Omental fat pad (tissue), 4 donors: ENCODE data around the gene EEF1AKMT3. TPM values are rescaled to one million over a fixed set of nuclear protein-coding genes. Genes with fewer than 3 reads are reported as not detected.

Experiments used
- ATAC-seq: fragments of 150-250 bp; one replicate; pipeline ENCODE4 v1.9.1; 2016; ENCODE audit warnings: mild to moderate bottlenecking, moderate library complexity; ENCODE audit not compliant: low FRiP score
- DNase-seq: peaks from one replicate; pipeline ENCODE4 v3.0.0-alpha.2; 2019; ENCODE audit warnings: low spot score
- total RNA-seq, 4 donors: library from RNA; depleted of rRNA; stranded (reverse); fragments of >200 nt; gene quantifications; one replicate each; pipeline ENCODE4 v1.1.0, GENCODE V29; 2016
- TF ChIP-seq, protein P1 (sequence below), 3 donors: fragments of 450-650 bp; IDR thresholded peaks; one replicate each; pipeline ENCODE4 v1.5.1; 2016 to 2017; ENCODE audit warnings: antibody characterized with exemption in 3 of 3, mild to moderate bottlenecking in 3 of 3, moderate library complexity in 2 of 3

The EEF1AKMT3 gene
- total RNA-seq, 4 donors from 2014 or later = 6.1 to 10.9 (median 9.3) TPM

DNA sequence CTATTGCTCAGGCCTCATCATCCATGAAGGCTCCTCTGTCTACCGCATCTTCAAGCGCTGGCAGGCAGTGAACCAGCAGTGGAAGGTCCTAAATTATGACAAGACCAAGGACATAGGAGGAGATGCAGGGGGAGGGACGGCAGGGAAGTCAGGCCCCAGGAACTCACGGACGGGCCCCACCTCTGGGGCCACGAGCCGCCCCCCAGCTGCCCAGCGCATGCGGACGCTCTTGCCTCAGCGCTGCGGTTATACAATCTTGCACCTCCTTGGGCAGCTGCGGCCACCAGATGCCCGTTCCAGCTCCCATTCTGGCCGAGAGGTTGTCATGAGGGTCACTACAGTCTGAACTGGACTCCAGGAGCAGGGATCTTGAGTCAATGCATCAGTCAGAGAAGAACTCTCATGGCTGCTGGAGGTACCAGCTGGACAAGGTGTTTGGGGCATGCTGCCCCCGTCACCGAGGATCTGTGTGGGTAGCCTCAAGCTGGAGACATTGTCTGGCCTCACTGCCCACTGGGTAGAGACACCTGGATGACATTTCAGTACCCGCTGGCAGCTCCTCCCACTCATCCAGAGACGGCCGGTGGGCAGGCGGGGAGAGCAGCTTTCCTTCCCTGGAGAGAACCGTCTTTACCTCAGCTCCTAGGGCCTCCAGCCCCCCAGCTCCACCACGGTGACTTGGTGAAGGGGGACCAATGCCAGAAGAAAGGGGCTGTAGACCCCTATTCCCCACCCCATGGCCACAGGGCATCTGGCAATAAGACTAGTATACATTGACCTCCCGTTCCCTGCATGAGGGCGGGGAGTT lies 13.7 kb upstream of the EEF1AKMT3 start:
- DNase-seq (no peak), ATAC-seq (no peak)
- TF ChIP-seq, protein P1, sequence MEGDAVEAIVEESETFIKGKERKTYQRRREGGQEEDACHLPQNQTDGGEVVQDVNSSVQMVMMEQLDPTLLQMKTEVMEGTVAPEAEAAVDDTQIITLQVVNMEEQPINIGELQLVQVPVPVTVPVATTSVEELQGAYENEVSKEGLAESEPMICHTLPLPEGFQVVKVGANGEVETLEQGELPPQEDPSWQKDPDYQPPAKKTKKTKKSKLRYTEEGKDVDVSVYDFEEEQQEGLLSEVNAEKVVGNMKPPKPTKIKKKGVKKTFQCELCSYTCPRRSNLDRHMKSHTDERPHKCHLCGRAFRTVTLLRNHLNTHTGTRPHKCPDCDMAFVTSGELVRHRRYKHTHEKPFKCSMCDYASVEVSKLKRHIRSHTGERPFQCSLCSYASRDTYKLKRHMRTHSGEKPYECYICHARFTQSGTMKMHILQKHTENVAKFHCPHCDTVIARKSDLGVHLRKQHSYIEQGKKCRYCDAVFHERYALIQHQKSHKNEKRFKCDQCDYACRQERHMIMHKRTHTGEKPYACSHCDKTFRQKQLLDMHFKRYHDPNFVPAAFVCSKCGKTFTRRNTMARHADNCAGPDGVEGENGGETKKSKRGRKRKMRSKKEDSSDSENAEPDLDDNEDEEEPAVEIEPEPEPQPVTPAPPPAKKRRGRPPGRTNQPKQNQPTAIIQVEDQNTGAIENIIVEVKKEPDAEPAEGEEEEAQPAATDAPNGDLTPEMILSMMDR (IDR thresholded peaks at IDR 0.05) = no peak

DNA sequence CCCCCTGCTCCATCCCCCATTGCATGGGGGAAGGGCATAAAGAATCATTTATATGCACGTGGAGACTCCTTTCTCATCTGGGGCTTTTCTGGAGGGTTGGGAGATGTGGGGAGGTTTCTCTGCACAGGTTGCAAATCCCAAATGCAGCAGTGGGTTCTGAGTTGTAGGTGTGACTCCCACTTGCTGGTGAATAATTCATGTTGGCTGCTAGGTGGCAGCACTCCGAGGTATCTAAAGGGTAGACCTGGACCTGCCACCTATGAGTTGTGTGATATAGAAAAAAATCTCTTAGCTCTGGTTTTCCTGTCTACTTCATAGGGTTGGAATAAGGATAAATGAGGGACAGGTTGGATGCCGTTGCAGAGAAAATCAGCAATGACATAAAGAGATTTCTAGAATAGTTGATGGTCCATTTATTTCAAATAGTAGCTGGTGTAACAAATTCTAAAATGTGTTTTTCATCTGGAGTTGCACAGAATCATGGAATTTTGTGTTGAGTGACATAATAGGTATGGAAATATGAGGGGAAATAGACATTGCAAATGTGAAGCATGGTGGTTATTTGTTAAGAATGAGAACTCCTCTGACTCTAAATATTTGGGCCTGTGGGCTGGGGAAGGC lies 12.9 kb upstream of the EEF1AKMT3 start:
- DNase-seq = no peak
- TF ChIP-seq, protein P1 (IDR thresholded peaks at IDR 0.05) = no peak
- no peak for ATAC-seq

DNA sequence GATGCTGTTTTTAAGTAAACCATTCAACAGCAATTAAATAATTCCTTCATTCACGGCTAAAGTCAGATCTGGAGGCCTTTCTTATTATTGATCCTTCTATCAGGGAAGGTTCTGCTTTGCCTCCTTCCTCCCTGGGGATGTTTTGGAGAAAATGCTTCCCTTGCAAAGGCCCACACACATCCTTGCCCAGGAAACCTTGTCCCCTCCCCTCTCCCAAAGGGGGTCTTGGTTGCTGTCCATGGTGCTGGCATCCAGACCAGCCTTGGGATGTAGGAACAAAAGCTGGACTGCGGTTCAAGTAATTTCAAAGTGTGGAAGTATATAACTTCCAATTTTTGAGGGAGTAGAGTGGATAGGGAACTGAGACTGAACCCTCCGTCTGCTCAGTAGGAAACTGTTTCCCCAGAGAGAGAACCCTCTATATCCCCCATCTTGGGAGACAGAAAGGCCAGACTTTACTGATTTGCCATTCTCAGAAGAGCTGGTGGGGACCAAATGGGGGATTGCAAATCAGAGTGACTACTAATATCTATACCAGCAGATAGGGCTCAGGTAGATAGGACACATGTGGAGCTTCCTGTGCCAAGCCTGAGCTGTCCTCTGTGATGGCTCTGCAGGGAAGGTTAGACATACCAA lies 11.9 kb upstream of the EEF1AKMT3 start:
- ATAC-seq (no peak), DNase-seq (no peak)
- TF ChIP-seq, protein P1 (IDR thresholded peaks at IDR 0.05) = no peak

DNA sequence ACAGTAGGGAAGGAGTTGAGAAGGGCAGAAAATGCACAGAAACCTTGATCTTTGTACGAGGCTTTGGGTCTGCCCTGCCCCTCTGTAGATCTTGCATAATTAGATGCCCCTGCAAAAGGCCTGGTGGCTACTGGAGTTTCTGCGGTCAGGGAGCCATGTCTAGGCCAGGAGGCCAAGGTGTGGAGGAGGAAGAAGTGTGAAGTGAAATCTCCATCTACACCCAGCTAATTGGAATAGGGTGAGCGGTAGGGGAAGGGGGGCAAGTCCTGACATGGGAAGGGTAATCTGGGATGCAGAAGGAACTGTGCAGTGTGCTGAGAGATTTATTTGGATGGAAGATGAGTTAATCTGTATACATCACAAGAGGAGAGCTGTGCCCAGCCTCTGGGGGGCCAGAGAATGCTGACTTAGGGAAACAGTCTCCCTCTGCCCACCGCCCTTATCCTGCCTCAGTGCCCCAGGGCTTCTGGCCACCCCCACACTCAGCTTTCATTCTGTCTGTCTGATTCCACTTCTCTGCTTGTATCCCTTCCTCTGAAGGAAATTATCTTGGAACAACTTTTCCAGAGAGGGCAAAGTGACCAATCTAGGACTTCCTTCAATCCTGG lies 10.9 kb upstream of the EEF1AKMT3 start:
- ATAC-seq (no peak), DNase-seq (no peak)
- TF ChIP-seq, protein P1 (IDR thresholded peaks at IDR 0.05) = no peak

DNA sequence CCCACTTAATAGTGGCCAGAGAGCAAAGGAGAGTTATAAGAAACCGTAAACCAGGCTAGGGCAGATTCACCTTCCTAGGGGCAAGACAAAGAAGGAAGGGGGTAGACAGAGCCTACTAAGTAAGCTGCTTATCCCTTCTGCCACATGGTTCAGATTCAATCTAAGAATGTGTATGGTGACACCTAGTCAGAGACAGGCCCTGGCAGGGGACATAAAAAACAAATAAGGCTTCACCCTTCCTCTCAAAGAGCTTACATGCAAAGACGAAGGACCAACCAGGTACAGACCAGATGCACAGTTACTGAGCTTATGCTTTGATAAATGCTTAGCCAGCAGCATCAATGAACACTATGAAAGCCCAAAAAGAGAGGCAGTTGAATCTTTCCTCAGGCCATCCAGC lies 10.0 kb upstream of the EEF1AKMT3 start:
- no peak for DNase-seq
- ATAC-seq = no peak
- TF ChIP-seq, protein P1 (IDR thresholded peaks at IDR 0.05) = no peak

DNA sequence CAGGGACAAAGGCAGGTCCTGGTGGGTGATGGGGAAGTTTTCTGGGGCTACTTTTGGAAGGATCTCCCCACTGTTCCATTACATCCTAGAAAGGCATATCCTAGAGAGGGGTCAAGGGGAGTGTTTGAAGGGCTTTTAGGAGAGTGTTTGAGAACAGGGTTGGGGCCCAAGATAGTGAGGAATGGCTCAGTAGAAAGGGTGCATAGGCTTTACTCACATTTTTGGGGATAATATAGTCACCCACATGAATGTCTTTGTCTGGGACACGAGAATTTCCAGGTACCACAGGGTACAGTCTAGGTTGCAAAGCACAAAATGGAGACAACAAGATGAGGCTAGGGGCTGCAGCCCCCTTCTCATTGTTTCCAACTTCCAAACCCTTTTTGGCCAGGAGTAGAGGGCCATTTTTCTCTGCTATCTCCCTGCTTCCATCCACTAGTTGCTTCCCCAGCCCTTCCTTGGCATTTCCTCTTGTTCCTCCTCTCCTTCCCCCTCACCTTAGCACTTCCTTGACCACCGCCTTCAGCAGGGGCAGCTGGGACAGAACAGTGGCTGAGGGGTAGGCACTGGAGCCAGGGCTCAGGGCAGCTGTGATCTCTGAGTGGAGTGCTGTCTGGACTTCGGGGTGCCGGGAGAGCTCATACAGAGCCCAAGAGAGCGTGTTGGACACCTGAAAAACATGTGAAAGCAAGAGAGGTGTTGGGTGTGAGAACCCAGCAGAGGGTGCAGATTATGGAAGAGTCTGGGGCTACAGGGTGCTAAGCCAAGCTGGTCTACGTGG lies 8.3 kb upstream of the EEF1AKMT3 start:
- TF ChIP-seq, protein P1 (IDR thresholded peaks at IDR 0.05) = no peak
- ATAC-seq (no peak), DNase-seq (no peak)
